HL-60 (cell line): ENCODE results near the gene SYK.
"Not testable (repeated sequence)": the region's sequence is repeated elsewhere in the genome, so short reads cannot be mapped to it uniquely, and the experiment has no call there.

ENCODE experiments used
- DNase-seq, 2 experiments: peaks; one replicate each; pipeline ENCODE4 v3.0.0-alpha.2; 2010 to 2020; ENCODE audit warnings: low read depth in 1 of 2, low spot score in 1 of 2
- H3K27ac ChIP-seq: fragments of 250-450 bp; sonication (Bioruptor Pico); replicated peaks from 2 replicates; pipeline ENCODE4 v1.5.1; 2020; ENCODE audit warnings: mild to moderate bottlenecking, moderate library complexity
- H3K27me3 ChIP-seq: fragments of 250-450 bp; sonication (Bioruptor Pico); 2 replicates; pipeline ENCODE4 v1.5.1; 2021; ENCODE audit warnings: mild to moderate bottlenecking, moderate library complexity; ENCODE audit not compliant: insufficient read depth, poor library complexity, severe bottlenecking
- H3K4me3 ChIP-seq: replicated peaks from 2 replicates; pipeline ENCODE4 v1.5.1; 2011; ENCODE audit warnings: mild to moderate bottlenecking, control low read depth, low read length; ENCODE audit not compliant: insufficient read depth
- GABPA ChIP-seq: IDR thresholded peaks from 2 replicates; pipeline ENCODE4 v1.6.1; 2012; ENCODE audit warnings: low read depth
- POLR2AphosphoS5 ChIP-seq: IDR thresholded peaks from 2 replicates; pipeline ENCODE4 v1.6.1; 2012; ENCODE audit warnings: low read depth
- SPI1 ChIP-seq: IDR thresholded peaks from 2 replicates; pipeline ENCODE4 v1.6.1; 2012; ENCODE audit warnings: low read depth, mild to moderate bottlenecking, borderline replicate concordance
- TF ChIP-seq, protein P1 (sequence below): IDR thresholded peaks from one replicate; pipeline ENCODE4 v1.5.1; 2011; ENCODE audit warnings: low read length, control low read depth, inconsistent platforms; ENCODE audit not compliant: insufficient read depth
- TF ChIP-seq, protein P2 (sequence below): IDR thresholded peaks from 2 replicates; pipeline ENCODE4 v1.6.1; 2012; ENCODE audit warnings: low read depth; ENCODE audit not compliant: insufficient replicate concordance

SYK gene

DNA sequence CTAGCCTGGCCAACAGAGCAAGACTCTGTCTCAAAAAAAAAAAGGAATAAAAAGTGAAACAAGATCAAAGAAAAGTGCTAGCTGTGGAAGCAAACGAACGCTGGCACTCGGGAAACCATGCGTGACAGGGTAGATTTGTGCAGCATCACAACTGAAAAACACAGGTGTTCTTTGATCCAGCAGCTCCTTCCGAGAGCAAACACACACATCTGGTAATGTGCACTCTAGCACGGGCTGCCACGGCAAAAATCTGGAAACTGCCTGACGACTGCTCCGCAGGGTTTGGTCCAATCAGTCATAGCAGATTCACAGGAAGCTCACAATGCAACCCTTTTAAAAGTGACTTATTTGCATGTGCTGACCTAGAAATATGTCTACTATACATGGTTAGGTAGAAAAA lies 80.0 kb downstream of the SYK start:
- TF ChIP-seq SPI1 (no peak), GABPA (no peak), POLR2AphosphoS5 (no peak)
- TF ChIP-seq, protein P1, sequence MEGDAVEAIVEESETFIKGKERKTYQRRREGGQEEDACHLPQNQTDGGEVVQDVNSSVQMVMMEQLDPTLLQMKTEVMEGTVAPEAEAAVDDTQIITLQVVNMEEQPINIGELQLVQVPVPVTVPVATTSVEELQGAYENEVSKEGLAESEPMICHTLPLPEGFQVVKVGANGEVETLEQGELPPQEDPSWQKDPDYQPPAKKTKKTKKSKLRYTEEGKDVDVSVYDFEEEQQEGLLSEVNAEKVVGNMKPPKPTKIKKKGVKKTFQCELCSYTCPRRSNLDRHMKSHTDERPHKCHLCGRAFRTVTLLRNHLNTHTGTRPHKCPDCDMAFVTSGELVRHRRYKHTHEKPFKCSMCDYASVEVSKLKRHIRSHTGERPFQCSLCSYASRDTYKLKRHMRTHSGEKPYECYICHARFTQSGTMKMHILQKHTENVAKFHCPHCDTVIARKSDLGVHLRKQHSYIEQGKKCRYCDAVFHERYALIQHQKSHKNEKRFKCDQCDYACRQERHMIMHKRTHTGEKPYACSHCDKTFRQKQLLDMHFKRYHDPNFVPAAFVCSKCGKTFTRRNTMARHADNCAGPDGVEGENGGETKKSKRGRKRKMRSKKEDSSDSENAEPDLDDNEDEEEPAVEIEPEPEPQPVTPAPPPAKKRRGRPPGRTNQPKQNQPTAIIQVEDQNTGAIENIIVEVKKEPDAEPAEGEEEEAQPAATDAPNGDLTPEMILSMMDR = no peak
- TF ChIP-seq, protein P2, sequence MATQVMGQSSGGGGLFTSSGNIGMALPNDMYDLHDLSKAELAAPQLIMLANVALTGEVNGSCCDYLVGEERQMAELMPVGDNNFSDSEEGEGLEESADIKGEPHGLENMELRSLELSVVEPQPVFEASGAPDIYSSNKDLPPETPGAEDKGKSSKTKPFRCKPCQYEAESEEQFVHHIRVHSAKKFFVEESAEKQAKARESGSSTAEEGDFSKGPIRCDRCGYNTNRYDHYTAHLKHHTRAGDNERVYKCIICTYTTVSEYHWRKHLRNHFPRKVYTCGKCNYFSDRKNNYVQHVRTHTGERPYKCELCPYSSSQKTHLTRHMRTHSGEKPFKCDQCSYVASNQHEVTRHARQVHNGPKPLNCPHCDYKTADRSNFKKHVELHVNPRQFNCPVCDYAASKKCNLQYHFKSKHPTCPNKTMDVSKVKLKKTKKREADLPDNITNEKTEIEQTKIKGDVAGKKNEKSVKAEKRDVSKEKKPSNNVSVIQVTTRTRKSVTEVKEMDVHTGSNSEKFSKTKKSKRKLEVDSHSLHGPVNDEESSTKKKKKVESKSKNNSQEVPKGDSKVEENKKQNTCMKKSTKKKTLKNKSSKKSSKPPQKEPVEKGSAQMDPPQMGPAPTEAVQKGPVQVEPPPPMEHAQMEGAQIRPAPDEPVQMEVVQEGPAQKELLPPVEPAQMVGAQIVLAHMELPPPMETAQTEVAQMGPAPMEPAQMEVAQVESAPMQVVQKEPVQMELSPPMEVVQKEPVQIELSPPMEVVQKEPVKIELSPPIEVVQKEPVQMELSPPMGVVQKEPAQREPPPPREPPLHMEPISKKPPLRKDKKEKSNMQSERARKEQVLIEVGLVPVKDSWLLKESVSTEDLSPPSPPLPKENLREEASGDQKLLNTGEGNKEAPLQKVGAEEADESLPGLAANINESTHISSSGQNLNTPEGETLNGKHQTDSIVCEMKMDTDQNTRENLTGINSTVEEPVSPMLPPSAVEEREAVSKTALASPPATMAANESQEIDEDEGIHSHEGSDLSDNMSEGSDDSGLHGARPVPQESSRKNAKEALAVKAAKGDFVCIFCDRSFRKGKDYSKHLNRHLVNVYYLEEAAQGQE = no peak
- no peak overlapping the region for H3K27ac ChIP-seq
- H3K27me3 ChIP-seq = no peaks in the 10 kb centered on the region
- no peak for DNase-seq
- no peak overlapping the region for H3K4me3 ChIP-seq

DNA sequence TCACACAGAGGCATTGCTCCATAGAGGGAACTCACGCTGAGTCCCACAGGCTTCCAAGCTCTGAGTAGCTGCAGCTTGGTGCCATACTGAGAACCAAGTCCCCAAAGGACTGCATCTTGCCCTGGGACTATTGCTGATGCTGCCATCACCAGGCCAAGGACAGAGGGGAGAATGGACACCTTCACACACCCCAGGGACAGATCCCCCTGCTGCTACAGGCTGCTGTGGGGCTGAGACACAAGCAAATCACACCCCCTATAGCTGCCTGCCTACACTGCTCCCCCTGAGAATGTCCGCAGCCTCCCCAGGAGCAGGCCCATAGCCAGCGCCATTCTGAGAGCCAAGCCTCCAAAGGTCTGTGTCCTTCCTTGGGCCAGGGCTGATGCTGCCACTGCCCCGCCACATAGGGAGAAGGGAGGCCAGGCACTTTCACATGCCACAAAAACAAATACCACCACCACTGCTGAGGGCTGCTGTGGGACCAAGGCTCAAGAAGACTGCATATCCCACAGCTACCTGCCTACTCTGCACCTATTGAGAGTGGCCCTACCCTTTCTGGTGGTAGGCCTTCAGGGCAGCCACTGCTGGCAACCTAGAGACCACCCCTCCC lies 81.5 kb downstream of the SYK start:
- H3K27ac ChIP-seq = no peak overlapping the region

DNA sequence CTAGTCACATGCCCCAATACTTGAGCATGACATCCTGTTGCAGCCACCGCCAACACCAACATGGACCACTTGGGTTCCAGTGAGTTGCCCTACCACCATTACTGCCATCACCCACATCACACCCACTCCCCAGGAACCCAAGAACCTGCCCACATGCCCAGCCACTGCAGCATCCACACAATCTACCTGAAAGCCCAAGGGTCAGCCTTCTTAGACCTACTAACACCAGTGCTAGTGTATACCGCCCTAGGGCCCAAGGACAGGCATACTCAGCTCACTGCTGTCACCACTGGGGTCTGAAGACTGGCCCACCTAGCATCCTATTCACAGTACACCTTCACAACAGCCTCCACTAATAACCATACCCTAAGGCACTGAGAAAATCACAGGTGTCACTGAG lies 82.0 kb downstream of the SYK start:
- DNase-seq = no peak
- Histone ChIP-seq H3K27me3 (no peaks in the 10 kb centered on the region), H3K4me3 (no peak overlapping the region), H3K27ac (no peak overlapping the region)
- no peak for TF ChIP-seq GABPA
- no peak for TF ChIP-seq SPI1
- TF ChIP-seq, protein P1 = no peak
- no peak for TF ChIP-seq POLR2AphosphoS5
- TF ChIP-seq, protein P2 = no peak

More for the DNA sequence above, 81.5 kb downstream of the SYK start:
- 0 out of 2 replicates have a peak, but pooled peaks have one; percentile 33 for TF ChIP-seq POLR2AphosphoS5
- no peak for TF ChIP-seq SPI1
- no peak overlapping the region for H3K4me3 ChIP-seq
- H3K27me3 ChIP-seq = no peaks in the 10 kb centered on the region
- DNase-seq = no peak

DNA sequence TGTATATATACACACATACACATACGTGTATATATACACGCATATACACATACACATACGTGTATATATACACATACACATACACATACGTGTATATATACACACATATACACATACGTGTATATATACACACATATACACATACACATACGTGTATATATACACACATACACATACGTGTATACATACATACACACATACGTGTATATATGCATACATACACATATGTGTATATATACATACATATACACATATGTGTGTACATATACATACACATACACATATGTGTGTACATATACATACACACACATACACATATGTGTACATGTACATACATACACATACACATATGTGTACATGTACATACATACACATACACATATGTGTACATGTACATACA lies 82.6 kb downstream of the SYK start:
- no peak for DNase-seq
- H3K4me3 ChIP-seq = no peak overlapping the region
- no peaks in the 10 kb centered on the region for H3K27me3 ChIP-seq
- H3K27ac ChIP-seq = no peak overlapping the region
- TF ChIP-seq POLR2AphosphoS5 (no peak), GABPA (no peak), SPI1 (no peak)
- TF ChIP-seq, protein P1 = no peak
- TF ChIP-seq, protein P2 = no peak

GRCh38 chr9:90886868-90887267 lies 85.2 kb downstream of the SYK start:
- DNase-seq = not testable (repeated sequence)

More at GRCh38 chr9:90886868-90887267, 85.2 kb downstream of the SYK start:
- H3K4me3 ChIP-seq, H3K27ac ChIP-seq, H3K27me3 ChIP-seq: not testable (repeated sequence)
